Body of pancreas (tissue), 4 donors: Measurements from ENCODE around the gene SKAP1. TPM values are rescaled to one million over a fixed set of nuclear protein-coding genes. Genes with fewer than 3 reads are reported as not detected.
"Not testable (repeated sequence)": the region's sequence is repeated elsewhere in the genome, so short reads cannot be mapped to it uniquely, and the experiment has no call there.

Experiments
- ATAC-seq: fragments of 150-250 bp; one replicate; pipeline ENCODE4 v1.9.1; 2016
- DNase-seq, 4 donors: peaks; one replicate each; pipeline ENCODE4 v3.0.0-alpha.2; 2019
- H3K27ac ChIP-seq, 4 donors: fragments of 200-600 bp; sonication (generic); 1 replicate in 3 of 4; 2 replicates in 1 of 4; pipeline versions ENCODE4 v1.5.1 to v1.6.1; 2016 to 2019; ENCODE audit warnings: mild to moderate bottlenecking in 1 of 4, mixed read lengths in 1 of 4, moderate library complexity in 1 of 4
- H3K27me3 ChIP-seq, 2 donors: fragments of 200-600 bp; sonication (generic); one replicate each; pipeline ENCODE4 v1.6.0; 2016; ENCODE audit warnings: mild to moderate bottlenecking in 1 of 2
- H3K36me3 ChIP-seq, 2 donors: fragments of 200-600 bp; sonication (generic); replicated peaks in 1 of 2; 2 replicates each; pipeline ENCODE4 v1.5.1; 2016; ENCODE audit warnings: low read depth in 2 of 2; ENCODE audit not compliant: insufficient read depth in 1 of 2
- H3K4me1 ChIP-seq: fragments of 200-600 bp; sonication (generic); one replicate; pipeline ENCODE4 v1.6.0; 2016
- H3K4me3 ChIP-seq, 2 donors: fragments of 200-600 bp; sonication (generic); 1 replicate in 1 of 2; 2 replicates in 1 of 2; pipeline ENCODE4 v1.5.1; 2016 to 2019
- H3K9me3 ChIP-seq, 3 donors: fragments of 200-600 bp; sonication (generic); 1 replicate in 2 of 3; 2 replicates in 1 of 3; pipeline ENCODE4 v1.5.1; 2016
- CTCF ChIP-seq, 7 experiments: fragments of 450-650 bp in 4 of 7; fragments of 200-600 bp in 3 of 7; sonication (generic) in 3 of 7; IDR thresholded peaks; one replicate each; pipeline ENCODE4 v1.5.1; 2016 to 2019; ENCODE audit warnings: antibody characterized with exemption in 7 of 7
- POLR2A ChIP-seq, 3 donors: fragments of 450-650 bp; IDR thresholded peaks; one replicate each; pipeline ENCODE4 v1.6.1; 2016; ENCODE audit warnings: antibody characterized with exemption in 3 of 3, mild to moderate bottlenecking in 2 of 3
- WGBS, 2 donors: methylation state at CpG; one replicate each; pipeline ENCODE4 v1.1.5; 2017; 5-methylcytosine and 5-hydroxymethylcytosine counted together
- intact Hi-C: fragments of 100-400 bp; cut with DNase I; formaldehyde crosslinking; loops from one replicate; pipeline ENCODE4 v1.15.1; 2023
- total RNA-seq, 2 donors: library from RNA; depleted of rRNA; stranded (reverse); fragments of >200 nt; gene quantifications; one replicate each; pipeline ENCODE4 v1.1.0, GENCODE V29; 2016

The SKAP1 gene
- total RNA-seq, 2 donors from 2014 or later = 0.78 to 4.0 TPM

GRCh38 chr17:48293319-48294019, 136.5 kb downstream of the SKAP1 start:
- H3K36me3 ChIP-seq = no peaks in the 10 kb centered on the region
- H3K9me3 ChIP-seq = no peaks in the 10 kb centered on the region
- intact Hi-C loops = no loop called here
- DNase-seq (no peak), ATAC-seq (no peak)
- WGBS, 2 donors = 41 to 54% methylated on average over 9 of the region's 9 CpGs
- H3K27ac ChIP-seq = no peak overlapping the region
- H3K4me1 ChIP-seq = peaks cover 7% of the 10 kb centered on the region
- no peaks in the 10 kb centered on the region for H3K27me3 ChIP-seq
- no peak for TF ChIP-seq POLR2A (IDR thresholded peaks at IDR 0.05)
- TF ChIP-seq CTCF (IDR thresholded peaks at IDR 0.05) = no peak
- no peak overlapping the region for H3K4me3 ChIP-seq

- WGBS, 2 donors = 10 to 20% methylated on average over 2 of the region's 2 CpGs
- H3K4me1 ChIP-seq = peaks cover 7% of the 10 kb centered on the region
- no peak overlapping the region for H3K4me3 ChIP-seq
- H3K36me3 ChIP-seq = no peaks in the 10 kb centered on the region
- no peak for DNase-seq
- H3K27me3 ChIP-seq = no peaks in the 10 kb centered on the region
- intact Hi-C loops = no loop called here
- no peak overlapping the region for H3K27ac ChIP-seq
- TF ChIP-seq POLR2A (IDR thresholded peaks at IDR 0.05) (no peak), CTCF (IDR thresholded peaks at IDR 0.05) (no peak)
- no peaks in the 10 kb centered on the region for H3K9me3 ChIP-seq
- ATAC-seq = no peak
These were observed 139.6 kb downstream of the SKAP1 start for GRCh38 chr17:48290378-48290777.

GRCh38 chr17:48286917-48287316, 143.1 kb downstream of the SKAP1 start:
- H3K27me3 ChIP-seq, DNase-seq, intact Hi-C loops, H3K36me3 ChIP-seq, H3K4me3 ChIP-seq, H3K9me3 ChIP-seq, H3K4me1 ChIP-seq, ATAC-seq, H3K27ac ChIP-seq: not testable (repeated sequence)
- WGBS, 2 donors = 83 to 85% methylated on average over 9 of the region's 9 CpGs

- Histone ChIP-seq H3K9me3 (no peaks in the 10 kb centered on the region), H3K27ac (no peak overlapping the region), H3K4me3 (no peak overlapping the region), H3K27me3 (no peaks in the 10 kb centered on the region), H3K4me1 (peaks cover 7% of the 10 kb centered on the region), H3K36me3 (no peaks in the 10 kb centered on the region)
- ATAC-seq (no peak), DNase-seq (no peak)
- intact Hi-C loops = no loop called here
- TF ChIP-seq POLR2A (IDR thresholded peaks at IDR 0.05) (no peak), CTCF (IDR thresholded peaks at IDR 0.05) (no peak)
These were observed 144.4 kb downstream of the SKAP1 start for GRCh38 chr17:48285614-48286013.

GRCh38 chr17:48283907-48284306, 146.1 kb downstream of the SKAP1 start:
- H3K36me3 ChIP-seq = no peaks in the 10 kb centered on the region
- intact Hi-C loops = no loop called here
- no peak for DNase-seq
- ATAC-seq = no peak
- no peaks in the 10 kb centered on the region for H3K4me1 ChIP-seq
- no peak for TF ChIP-seq POLR2A (IDR thresholded peaks at IDR 0.05)
- no peak for TF ChIP-seq CTCF (IDR thresholded peaks at IDR 0.05)
- H3K4me3 ChIP-seq = no peak overlapping the region
- 63 to 70% methylated on average over 1 of the region's 1 CpG for WGBS, 2 donors
- no peak overlapping the region for H3K27ac ChIP-seq
- no peaks in the 10 kb centered on the region for H3K9me3 ChIP-seq
- no peaks in the 10 kb centered on the region for H3K27me3 ChIP-seq
